ENCODE measurements around the gene PARD6B.

The PARD6B gene

GRCh38 chr20:50733644-50734349 lies 2.4 kb downstream of the PARD6B start:
- no peak for TF ChIP-seq CTCF (IDR thresholded peaks at IDR 0.05; ENCODE audit: low read depth, low read length, missing control alignments)
- no peak for DNase-seq (ENCODE audit: low read depth)
- in situ Hi-C loops (cut with HindIII; ENCODE audit: low sequenced_read_pairs): loop anchor here (5.0 kb wide), 2 partner anchors 36 to 91 kb away; no protein-coding TSS in a partner anchor
- no peak overlapping the region for H3K4me3 ChIP-seq (ENCODE audit: low read depth, low read length)

GRCh38 chr20:50734730-50735679 lies 3.6 kb downstream of the PARD6B start:
- no peak for DNase-seq (ENCODE audit: low read depth)
- in situ Hi-C loops (cut with HindIII; ENCODE audit: low sequenced_read_pairs): loop anchor here (5.0 kb wide), 2 partner anchors 38 to 93 kb away; no protein-coding TSS in a partner anchor
- H3K4me3 ChIP-seq (ENCODE audit: low read depth, low read length): no peak overlapping the region
- TF ChIP-seq CTCF (IDR thresholded peaks at IDR 0.05; ENCODE audit: low read depth, low read length, missing control alignments): no peak

GRCh38 chr20:50735813-50736212 lies 4.4 kb downstream of the PARD6B start:
- no peak for DNase-seq (ENCODE audit: low read depth)
- TF ChIP-seq CTCF (IDR thresholded peaks at IDR 0.05; ENCODE audit: low read depth, low read length, missing control alignments): no peak
- H3K4me3 ChIP-seq (ENCODE audit: low read depth, low read length): no peak overlapping the region
- in situ Hi-C loops (cut with HindIII; ENCODE audit: low sequenced_read_pairs): no loop called here

- no peak for TF ChIP-seq CTCF (IDR thresholded peaks at IDR 0.05; ENCODE audit: low read depth, low read length, missing control alignments)
- in situ Hi-C loops (cut with HindIII; ENCODE audit: low sequenced_read_pairs): no loop called here
- no peak for DNase-seq (ENCODE audit: low read depth)
- H3K4me3 ChIP-seq (ENCODE audit: low read depth, low read length): no peak overlapping the region
These were observed 6.0 kb downstream of the PARD6B start for GRCh38 chr20:50737352-50737751.

- in situ Hi-C loops (cut with HindIII; ENCODE audit: low sequenced_read_pairs): no loop called here
These were observed 11.7 kb downstream of the PARD6B start for GRCh38 chr20:50743087-50743486.

More at GRCh38 chr20:50743087-50743486, 11.7 kb downstream of the PARD6B start:
- no peak for TF ChIP-seq CTCF (IDR thresholded peaks at IDR 0.05; ENCODE audit: low read depth, low read length, missing control alignments)
- no peak for DNase-seq (ENCODE audit: low read depth)
- H3K4me3 ChIP-seq (ENCODE audit: low read depth, low read length): no peak overlapping the region

Data from astrocyte of the cerebellum (primary cell).